IMR-90 (cell line): Measurements from ENCODE around the gene CXCL16.

Experiments used
- CEBPB ChIP-seq: IDR thresholded peaks from 2 replicates; pipeline ENCODE4 v1.6.1; 2012; ENCODE audit warnings: low read depth, low read length, improper control_type of control experiment
- CTCF ChIP-seq: conservative IDR thresholded peaks from 2 replicates; pipeline ENCODE4 v1.5.1; 2012; ENCODE audit warnings: mild to moderate bottlenecking, low read depth, low read length, improper control_type of control experiment
- MAZ ChIP-seq: IDR thresholded peaks from 2 replicates; pipeline ENCODE4 v1.6.1; 2012; ENCODE audit warnings: low read depth, mild to moderate bottlenecking, low read length, improper control_type of control experiment, moderate library complexity, borderline replicate concordance
- MXI1 ChIP-seq: IDR thresholded peaks from 2 replicates; pipeline ENCODE4 v1.6.1; 2012; ENCODE audit warnings: low read depth, mild to moderate bottlenecking, low read length, moderate library complexity, borderline replicate concordance
- POLR2A ChIP-seq: IDR thresholded peaks from 2 replicates; pipeline ENCODE4 v1.6.1; 2012; ENCODE audit warnings: mild to moderate bottlenecking, low read depth, low read length
- RAD21 ChIP-seq: IDR thresholded peaks from 2 replicates; pipeline ENCODE4 v1.6.1; 2012; ENCODE audit warnings: low read length, improper control_type of control experiment
- RCOR1 ChIP-seq: IDR thresholded peaks from 2 replicates; pipeline ENCODE4 v1.6.1; 2012; ENCODE audit warnings: mild to moderate bottlenecking, low read length, improper control_type of control experiment; ENCODE audit not compliant: insufficient replicate concordance
- RFX5 ChIP-seq: IDR thresholded peaks from 2 replicates; pipeline ENCODE4 v1.8.0; 2012; ENCODE audit warnings: low read depth, mild to moderate bottlenecking, low read length, moderate library complexity
- SMC3 ChIP-seq: fragments of 150-350 bp; IDR thresholded peaks from 2 replicates; pipeline ENCODE4 v1.6.1; 2016; ENCODE audit warnings: low read depth, mild to moderate bottlenecking, antibody characterized with exemption, low read length, moderate library complexity
- USF2 ChIP-seq: fragments of 150-350 bp; IDR thresholded peaks from 2 replicates; pipeline ENCODE4 v1.6.1; 2017; ENCODE audit warnings: mild to moderate bottlenecking, antibody characterized with exemption, low read length, low read depth

- TF ChIP-seq CTCF (no peak), POLR2A (no peak), RAD21 (no peak), MXI1 (no peak), CEBPB (no peak), USF2 (no peak), SMC3 (no peak), RCOR1 (no peak), MAZ (no peak), RFX5 (no peak)
These were observed 28.8 kb downstream of the CXCL16 start for GRCh38 chr17:4710693-4711634.
